Measurements from ENCODE around the gene UBXN6.

The UBXN6 gene

DNA sequence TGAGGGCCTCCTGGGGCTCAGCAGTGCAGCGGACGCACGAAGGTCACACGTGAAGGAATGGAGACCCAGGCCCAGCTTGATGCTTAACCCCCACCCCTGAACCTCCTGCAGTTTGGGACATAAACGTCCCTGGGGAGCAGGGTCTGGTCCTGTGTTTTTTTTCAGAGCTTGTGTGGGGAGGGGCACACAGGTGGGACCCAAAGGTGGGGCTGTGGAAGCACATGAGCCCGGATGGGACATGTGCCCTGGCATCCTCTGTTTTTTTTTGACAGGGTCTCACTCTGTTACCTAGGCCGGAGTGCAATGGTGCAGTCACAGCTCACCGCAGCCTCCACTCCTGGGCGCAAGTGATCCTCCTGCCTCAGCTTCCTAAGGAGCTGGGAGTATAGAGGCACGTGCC is 20.5 kb downstream of the UBXN6 start:
- no peak for DNase-seq

DNA sequence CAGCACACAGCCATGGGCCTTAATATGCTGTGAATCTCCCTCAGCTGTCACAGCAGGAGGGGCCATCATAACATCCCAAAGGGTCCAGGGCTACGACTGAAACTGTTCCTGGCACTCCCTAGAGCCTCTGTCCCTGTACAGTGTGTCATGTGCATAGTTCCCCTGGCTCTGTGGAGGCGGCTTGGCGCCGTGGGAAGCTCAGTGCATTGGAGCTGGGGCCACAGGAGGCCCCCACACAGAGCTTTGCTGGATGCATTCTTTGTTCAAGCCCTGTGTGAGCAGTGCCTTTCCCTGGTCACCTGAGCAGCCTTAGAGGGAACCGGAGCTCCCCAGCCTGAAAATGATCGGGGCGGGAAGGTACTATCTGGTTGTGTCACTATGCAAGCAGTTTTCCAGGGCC is 21.4 kb downstream of the UBXN6 start:
- DNase-seq = no peak

DNA sequence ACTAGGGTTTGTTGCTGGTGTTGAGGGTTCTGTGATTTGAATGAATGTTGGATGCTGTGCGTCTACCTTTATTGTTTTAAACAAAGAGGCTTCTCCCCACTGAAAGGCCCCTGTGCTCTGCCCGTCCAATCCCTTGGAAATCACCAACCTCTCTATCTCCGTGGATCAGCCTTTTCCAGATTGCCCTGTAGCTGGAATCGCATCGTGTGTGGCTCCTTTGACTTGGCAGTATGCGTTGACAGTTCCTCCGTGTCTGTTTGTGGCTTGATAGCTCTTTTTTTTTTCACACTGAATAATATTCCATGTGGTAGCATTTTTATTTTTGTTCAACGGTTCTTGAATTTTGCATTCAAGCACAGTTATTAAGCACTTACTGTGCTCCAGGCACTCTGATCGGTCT is 23.2 kb downstream of the UBXN6 start:
- DNase-seq = no peak

DNA sequence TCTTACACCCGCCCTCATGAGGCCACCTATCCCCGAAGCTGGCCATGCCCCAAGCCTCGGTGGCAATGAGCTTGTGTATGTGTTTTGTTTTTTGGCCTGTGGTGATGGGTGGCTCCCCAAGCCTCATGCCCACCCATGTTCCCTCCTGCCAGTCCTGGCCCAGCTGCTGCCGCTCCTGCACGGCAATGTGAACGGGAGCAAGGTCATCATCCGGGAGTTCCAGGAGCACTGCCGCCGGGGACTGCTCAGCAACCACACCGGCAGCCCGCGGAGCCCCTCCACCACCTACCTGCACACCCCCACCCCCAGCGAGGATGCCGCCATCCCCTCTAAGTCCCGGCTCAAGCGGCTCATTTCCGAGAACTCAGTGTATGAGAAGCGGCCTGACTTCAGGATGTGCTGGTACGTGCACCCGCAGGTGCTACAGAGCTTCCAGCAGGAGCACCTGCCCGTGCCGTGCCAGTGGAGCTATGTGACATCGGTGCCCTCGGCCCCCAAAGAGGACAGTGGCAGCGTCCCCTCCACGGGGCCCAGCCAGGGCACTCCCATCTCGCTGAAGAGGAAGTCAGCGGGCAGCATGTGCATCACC is 24.6 kb downstream of the UBXN6 start:
- DNase-seq = no peak

DNA sequence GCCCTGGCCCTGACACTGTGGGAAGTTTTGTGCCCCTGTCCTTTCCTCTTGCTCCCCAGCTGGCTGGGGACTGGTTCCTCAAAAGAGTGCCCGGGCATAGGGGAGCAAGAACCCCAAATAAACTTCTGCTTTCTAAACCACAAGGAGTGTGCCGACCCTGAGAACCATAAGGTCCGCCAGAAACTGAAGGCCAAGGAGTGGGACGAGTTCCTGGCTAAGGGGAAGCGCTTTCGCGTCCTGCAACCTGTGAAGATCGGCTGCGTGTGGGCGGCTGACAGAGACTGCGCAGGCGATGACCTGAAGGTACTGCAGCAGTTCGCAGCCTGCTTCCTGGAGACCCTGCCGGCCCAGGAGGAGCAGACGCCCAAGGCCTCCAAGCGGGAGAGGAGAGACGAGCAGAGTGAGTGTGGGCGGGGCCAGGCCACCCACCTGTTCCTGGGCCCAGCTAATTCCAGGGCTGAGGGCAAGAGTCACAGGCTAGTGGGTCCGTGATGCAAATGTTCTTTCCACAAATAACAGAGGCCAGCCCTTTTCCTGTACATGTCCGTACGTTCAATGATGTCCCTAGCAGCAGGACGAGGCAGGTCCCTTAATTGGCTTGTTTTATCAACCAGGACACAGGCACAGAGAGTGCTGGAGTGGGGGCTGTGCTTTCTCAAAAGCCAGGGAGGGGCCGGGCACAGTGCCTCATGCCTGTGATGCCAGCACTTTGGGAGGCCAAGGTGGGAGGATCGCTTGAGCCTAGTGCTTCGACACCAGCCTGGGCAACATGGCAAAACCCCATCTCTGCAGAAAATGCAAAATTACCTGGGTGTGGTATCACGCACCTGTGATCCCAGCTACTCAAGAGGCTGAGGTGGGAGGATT is 25.6 kb downstream of the UBXN6 start:
- DNase-seq = peak; percentile 11 to 62

DNA sequence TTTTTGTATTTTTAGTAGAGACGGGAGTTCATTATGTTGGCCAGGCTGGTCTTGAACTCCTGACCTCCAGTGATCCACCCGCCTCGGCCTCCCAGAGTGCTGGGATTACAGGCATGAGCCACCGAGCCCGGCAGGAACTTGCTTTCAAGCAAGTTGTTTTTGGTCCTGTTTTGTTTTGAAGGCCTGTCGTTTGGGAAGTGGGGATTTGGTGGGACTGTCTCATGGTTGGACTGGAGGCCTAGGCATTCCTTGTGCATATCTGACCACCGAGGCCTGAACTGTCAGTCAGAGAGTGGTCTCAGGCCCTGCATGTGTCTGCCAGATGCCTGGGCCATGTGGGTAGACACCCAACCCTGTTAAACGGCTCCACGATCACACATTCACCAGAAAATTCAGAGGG is 26.3 kb downstream of the UBXN6 start:
- no peak for DNase-seq

DNA sequence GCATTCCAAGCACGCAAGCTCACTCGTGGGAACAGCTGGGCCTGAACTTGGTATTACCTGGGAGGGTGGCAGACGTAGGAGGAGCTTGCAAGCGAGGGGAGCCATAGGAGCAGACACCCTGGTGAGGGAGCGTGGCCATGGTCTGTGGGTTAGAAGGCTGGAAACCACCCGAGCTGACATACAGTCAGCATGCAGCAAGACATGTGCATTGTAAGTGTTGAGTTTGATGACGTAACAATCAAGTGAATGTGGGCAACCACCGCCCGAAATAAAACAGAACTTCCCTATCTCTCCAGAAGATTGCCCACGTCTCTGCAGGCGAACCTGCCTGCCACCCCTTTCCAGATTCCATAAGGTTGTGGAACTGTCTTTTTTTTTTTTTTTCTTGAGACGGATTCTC is 26.8 kb downstream of the UBXN6 start:
- DNase-seq = peak; percentile 33 to 76

DNA sequence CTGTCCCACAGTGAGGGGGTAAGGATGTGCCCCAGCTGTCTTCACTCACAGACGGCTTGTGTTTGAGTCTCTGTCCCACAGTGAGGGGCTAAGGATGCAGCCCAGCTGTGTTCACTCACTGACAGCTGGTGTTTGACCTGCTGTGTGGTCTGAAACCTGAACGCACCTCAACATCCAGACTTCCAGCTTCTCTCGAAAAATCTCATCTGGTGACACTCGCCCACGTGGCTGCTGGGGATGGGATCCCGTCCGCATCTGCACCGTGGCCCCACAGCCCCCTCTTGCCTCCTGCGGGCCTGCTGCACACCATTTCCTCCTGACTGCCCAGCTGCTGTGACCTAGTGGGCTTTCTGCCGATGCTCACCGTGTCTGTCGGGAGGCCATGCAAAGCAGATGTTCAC is 27.8 kb downstream of the UBXN6 start:
- no peak for DNase-seq

DNA sequence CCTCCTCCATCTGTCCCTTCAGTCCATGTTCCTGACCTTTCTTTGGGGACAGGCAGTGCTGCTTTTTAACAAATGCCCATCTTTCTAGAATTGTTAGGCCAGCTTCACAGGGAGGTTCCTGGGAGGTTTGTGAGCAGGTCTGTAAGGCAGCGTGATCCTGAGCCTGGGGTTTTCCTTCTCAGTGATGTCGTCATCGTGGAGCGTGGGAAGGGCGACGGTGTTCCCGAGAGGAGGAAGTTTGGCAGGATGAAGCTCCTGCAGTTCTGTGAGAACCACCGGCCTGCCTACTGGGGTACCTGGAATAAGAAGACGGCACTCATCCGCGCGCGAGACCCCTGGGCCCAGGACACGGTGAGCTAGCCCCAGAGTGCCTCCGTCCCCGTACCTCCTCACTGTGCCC is 28.3 kb downstream of the UBXN6 start:
- DNase-seq = no peak

DNA sequence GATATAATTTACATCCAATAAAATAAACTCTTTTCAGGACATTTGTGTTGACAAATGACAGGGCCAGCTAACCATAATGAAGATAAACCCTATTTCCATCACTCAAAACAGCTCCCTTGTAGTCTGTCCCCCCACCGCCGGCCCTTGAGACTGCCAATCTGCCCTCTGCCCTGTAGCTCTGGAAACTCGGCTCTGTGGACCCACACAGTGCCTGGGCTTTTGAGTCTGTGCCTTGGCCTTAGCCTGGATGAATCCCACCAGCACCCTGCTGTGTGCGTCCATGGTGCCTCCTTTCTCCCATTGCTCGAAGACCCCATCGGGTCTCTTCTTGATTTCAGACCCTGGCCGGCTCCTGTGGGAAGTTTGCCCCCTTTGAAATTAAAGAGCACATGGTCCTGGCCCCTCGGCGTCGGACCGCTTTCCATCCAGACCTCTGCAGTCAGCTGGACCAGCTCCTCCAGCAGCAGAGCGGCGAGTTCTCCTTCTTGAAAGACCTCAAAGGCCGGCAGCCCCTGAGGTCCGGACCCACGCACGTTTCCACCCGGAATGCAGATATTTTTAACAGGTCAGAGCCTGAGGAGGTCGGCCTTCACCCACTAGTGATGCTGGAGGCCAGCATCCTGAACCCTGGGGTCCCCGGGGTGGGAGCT is 29.1 kb downstream of the UBXN6 start:
- DNase-seq = no peak

DNA sequence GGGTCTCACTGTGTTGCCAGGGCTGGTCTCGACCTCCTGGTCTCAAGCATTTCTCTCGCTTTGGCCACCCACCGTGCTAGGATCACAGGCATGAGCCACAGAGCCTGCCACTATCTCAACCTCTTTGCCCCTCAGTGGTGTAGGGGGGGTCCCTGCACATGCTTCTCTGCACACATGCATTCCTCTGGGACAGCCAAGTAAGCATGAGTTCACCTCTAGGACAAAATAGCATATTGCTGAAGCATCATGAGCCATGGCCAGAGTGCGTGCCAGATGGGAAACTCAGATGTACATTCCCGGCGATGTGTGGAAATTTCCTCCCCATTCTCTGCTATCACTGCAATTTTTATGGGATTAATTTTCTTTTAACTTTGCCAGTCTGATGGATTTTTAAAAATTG is 32.1 kb downstream of the UBXN6 start:
- DNase-seq = no peak

DNA sequence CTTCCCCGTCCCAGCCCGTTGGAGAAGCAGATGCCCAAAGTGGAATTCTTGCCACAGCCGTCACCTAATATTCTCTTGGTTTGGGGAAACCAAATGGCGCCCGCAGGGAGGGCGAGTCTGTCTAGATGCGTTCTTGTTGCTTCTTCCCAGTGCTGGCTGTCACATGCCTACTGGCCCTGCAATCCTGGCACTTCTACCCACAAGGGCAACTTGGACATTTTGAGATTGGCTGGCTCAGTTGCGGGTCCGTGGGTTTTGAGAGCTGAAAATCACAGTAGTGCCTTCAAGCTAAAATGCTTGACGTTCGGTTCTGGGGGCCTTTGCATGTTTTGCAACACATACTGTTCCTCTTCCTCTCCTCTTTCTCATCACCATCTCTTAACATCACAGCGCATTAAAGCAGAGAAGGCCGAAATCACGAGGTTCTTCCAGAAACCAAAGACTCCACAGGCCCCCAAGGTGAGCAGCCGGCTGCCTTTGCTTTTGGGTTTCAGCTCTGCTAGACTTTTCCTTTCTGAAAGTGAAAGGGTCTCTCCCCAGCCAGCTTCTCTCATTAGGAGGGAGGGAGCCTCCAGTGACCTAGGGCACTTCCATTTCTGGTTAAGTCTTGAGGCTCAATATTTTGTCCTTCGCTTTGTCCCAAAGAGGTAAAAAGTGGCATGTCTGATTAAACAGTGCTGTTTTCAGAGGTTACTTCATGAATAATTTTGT is 34.0 kb downstream of the UBXN6 start:
- DNase-seq = no peak

DNA sequence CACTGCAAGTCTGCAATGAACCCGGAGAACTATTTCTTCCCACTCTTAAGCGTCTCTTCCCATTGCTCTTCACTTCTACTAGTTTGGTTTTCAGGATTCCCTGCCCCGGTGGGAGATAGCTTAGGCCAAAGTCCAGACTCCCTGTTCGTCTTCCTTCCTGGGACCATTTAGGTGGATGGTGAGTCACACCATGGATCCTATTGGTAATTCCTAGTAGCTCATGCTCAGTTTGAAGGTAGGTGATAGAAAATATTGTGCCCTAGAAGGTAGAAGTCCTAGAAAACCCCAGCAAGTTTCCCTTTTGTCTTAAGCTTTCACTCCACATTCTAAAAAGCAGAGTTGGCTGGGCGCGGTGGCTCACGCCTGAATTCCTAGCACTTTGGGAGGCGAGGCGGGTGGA is 41.3 kb downstream of the UBXN6 start:
- no peak for DNase-seq

DNA sequence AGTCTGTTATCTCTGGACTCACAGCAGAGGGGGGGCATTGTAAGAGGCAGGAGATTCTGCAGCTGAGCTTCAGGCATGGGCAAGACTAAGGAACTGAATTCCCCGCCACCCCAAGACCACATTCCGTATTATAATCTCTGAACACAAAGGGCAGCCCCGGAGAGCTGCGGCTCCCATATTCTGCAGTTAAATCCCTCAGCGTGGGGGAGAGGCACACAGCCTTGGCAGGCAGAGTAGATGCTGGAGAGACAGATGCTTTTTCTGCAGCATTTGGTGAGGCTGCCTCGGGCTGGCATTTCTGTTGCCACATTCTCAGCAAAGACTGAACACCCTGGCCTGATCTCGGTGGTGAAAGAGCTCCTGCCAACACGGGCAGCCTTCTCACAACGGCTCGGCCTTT is 42.2 kb downstream of the UBXN6 start:
- DNase-seq = no peak

DNA sequence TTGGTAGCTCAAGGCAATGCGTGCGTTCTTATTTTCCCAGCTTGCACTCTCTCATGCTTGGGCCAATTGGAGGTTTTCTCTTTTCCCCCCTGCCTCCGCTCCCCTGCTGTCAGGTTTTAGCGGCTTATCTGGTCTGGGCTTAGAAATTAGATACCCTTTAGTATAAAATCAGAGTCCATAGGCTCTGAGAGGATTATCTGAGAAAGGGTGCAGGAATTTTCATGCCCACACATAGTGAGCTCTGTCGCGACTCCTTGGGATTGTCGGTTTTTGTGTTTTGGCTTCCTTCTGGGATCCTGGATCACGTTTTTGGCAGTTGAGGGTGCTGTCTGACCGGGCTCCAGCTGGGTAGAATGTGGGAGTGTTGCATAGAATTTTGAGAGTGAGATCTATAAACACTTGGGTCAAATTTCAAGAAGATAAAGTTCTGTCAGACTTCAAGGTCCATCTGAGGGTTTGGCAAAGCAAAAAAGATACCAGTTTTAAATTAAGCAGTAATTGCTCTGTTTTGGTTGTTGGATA is 42.7 kb downstream of the UBXN6 start:
- no peak for DNase-seq

DNA sequence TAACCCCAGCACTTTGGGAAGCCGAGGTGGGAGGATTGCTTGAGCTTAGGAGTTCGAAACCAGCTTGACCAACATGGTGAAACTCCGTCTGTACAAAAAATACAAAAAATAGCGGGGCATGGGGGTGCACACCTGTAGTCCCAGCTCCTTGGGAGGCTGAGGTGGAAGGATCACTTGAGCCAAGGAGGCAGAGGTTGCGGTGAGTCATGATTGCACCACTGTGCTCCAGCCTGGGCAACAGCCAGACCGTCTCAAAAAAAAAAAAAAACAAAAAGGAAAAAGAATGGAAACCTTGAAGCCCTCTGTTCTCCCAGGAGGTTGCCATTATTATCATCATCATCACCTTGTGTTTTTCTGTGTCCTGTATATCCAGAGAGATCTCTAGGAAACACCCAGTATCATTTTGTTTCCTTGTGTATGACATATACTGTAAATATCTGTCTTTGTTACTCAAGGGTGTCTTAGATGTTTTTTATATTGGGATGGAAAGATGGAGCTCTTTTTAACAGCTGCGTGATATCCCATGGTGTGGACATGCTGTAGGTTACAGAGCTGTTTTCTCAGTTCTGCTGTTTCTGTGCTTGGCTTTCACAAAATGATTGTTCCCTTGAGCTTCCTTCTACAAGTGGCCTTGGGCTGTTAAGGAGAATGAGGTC is 43.3 kb downstream of the UBXN6 start:
- no peak for DNase-seq

DNA sequence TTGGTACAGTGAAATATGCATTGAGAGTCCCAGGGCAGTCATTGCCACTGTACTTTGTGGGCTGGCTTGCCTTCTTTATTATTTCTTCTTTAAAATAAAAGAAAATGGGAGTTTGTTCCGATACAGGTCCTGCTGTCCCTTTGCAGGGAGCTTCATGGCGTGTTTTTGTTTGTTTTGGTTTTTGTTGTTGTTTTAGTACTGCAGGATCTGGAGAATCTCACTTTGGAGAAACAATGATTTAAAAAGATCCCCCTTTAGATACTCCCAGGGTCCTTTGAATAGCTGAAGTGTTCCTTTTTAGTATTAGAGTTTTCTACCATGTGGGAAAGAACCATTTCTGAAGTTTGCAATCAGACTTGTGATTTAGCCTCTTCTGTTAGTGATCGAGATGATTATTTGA is 44.0 kb downstream of the UBXN6 start:
- DNase-seq = no peak

DNA sequence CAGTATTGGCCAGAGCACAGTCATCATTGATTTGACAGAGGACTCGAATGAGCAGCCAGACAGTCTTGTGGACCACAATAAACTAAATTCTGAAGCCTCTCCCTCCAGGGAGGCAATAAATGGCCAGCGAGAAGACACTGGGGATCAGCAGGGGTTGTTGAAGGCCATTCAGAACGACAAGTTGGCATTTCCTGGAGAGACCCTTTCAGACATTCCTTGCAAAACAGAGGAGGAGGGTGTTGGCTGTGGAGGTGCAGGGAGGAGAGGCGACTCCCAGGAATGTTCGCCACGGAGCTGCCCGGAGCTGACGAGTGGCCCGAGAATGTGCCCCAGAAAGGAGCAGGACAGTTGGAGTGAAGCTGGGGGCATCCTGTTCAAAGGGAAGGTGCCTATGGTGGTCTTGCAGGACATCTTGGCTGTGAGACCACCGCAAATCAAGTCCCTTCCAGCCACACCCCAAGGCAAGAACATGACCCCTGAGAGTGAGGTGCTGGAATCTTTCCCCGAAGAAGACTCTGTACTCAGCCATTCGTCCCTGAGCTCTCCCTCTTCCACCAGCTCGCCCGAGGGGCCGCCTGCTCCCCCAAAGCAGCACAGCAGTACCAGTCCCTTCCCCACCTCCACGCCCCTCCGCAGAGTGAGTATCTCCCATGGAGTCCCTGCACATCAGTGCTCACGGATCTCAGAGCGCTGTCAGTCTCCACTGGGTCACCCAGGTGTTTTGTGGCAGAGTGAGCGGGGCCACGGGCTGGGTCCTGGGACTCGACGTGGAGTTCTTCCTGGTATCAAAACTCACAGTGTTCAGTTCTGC is 48.3 kb downstream of the UBXN6 start:
- no peak for DNase-seq

DNA sequence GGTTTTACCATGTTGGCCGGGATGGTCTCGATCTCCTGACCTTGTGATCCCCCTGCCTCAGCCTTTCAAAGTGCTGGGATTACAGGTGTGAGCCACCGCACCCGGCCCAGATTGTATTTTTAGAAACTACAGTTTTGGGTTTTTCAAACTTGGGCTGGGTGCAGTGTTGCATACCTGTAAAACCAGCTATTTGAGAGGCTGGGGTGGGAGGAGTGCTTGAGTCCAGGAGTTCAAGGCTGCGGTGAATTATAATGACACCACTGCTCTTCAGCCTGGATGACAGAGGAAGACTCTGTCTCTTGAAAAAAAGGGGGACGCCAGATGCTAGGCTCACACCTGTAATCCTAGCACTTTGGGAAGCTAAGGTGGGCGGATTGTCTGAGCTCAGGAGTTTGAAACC is 51.0 kb downstream of the UBXN6 start:
- no peak for DNase-seq

DNA sequence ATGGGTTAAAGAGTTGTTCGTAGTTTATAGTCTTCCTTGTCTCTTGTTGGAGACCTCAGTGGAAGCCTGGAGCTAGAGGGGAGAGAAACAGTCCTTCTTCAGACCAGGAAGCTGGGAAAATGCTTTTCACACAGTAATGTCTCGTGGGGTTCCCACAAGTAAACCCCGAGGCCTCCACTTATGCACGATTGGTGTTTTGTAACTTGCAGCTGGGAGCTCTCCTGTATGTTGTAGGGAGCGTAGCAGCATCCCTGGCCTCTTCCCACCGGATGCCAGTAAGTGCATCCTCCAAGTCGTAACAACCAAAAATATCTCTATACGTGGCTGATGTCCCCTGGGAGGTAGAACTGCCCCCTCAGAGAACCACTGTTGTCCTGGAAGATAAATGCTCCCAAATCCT is 51.6 kb downstream of the UBXN6 start:
- no peak for DNase-seq

DNA sequence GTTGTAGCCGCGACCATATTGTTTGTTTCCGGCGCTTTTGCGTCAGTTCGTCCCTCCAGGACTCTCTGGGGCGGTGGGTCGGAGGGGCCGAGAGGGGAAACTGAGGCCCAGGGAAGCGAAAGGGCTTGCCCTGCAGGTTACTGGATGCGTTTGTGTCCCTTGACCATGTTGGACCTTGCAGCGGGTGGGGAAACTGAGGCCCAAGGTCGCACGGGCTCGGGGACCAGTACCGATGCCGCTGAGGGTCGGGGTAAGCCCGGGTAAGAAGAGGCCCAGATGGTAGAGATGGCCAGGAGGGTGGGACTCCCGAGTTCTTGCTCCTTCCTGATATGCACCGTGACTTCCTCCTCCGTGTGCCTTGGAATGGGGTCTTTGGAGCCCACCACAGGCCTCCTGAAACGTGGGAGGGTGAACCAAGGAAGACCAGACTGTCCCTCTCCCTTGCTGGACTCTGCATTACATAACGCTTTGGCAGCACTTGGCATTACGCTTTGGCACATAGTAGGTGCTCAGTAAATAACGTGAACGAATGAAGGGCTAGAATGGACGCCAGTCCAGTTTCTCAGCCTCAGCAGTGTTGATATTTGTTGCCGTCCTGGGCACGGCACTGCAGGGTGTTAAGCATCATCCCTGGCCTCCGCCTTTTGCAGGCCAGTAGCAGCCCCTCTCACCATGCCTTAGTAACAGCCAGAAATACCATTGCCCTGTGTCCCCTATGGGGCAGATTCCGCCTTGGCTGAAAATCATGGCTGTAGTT is 54.4 kb downstream of the UBXN6 start:
- DNase-seq = peak in 1 of 2 donors; percentile 8

Measured in CD4-positive, alpha-beta T cell treated with Interleukin-4 for 1 hour (primary cell).